HG03439 (cell line): ENCODE measurements around the gene ICAM4.
"Not testable (repeated sequence)": the region's sequence is repeated elsewhere in the genome, so short reads cannot be mapped to it uniquely, and the experiment has no call there.

Experiments
- ATAC-seq: cut with Tn5 transposase; IDR thresholded peaks from one replicate; pipeline ENCODE4 v1.9.1; 2021; ENCODE audit warnings: mild to moderate bottlenecking, moderate library complexity; ENCODE audit not compliant: unreplicated experiment

The ICAM4 gene

GRCh38 chr19:10336725-10337124, 50.0 kb downstream of the ICAM4 start:
- not testable (repeated sequence) for ATAC-seq
